Stromal cell of bone marrow (primary cell): ENCODE measurements around the gene STK32C.
"Not testable (repeated sequence)": the region's sequence is repeated elsewhere in the genome, so short reads cannot be mapped to it uniquely, and the experiment has no call there.

Experiments
- DNase-seq: peaks from one replicate; pipeline ENCODE4 v3.0.0-alpha.2; 2012; ENCODE audit warnings: low read depth

Gene STK32C

DNA sequence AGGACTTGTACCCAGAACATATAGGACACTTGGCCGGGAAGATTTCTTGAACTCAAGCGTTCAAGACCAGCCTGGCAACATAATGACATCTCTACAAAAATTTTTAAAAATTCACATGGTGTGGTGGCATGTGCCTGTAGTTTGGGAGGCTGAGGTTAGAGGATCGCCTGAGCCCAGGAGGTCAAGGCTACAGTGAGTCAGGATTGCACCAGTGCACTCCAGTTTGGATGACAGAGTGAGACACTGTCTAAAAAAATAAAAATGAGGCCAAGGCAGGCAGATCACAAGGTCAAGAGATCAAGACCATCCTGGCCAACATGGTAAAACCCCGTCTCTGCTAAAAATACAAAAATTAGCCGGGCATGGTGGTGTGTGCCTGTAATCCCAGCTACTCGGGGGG is 9.7 kb upstream of the STK32C start:
- not testable (repeated sequence) for DNase-seq

DNA sequence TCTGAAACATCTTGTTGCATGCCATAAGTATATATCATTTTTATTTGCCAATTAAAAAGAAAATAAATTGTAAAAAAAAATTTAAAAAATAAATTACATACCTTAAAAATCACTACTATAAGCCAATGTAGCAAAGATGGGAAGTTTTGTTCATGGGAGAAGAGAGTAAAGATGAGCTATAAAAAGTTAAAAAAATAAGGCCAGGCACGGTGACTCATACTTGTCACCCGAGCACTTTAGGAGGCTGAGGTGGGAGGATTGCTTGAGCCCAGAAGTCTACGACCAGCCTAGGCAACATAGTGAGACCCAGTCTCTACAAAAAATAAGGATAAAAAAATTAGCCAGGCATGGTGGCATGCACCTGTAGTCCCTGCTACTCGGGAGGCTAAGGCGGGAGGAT is 8.4 kb upstream of the STK32C start:
- no peak for DNase-seq

DNA sequence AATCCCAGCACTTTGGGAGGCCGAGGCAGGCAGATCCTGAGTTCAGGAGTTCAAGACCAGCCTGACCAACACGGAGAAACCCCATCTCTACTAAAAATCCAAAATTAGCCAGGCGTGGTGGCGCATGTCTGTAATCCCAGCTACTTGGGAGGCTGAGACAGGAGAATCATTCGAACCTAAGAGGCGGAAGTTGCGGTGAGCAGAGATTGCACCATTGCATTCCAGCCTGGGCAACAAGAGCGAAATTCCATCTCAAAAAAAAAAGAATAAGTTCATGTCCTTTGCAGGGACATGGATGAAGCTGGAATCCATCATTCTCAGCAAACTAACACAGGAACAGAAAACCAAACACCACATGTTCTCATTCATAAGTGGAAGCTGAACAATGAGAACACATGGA is 7.1 kb upstream of the STK32C start:
- DNase-seq, result not testable (repeated sequence)

DNA sequence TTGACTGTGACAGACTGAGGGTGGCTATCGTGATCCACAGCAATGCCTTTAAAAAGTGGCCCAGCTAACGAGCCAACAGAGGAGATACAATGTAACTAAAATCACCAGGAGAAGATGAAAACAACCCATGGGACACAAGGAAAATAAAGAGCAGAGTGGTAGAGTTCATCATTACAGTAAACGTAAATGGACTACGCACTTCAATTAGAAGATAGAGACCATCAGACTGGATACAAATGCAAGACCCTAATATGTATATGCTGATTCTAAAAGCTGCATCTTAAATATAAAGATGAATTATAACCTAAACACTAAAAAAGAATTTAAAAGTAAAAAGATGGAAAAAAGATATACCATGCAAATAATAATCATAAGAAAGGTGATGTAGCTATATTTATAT is 6.6 kb upstream of the STK32C start:
- no peak for DNase-seq

DNA sequence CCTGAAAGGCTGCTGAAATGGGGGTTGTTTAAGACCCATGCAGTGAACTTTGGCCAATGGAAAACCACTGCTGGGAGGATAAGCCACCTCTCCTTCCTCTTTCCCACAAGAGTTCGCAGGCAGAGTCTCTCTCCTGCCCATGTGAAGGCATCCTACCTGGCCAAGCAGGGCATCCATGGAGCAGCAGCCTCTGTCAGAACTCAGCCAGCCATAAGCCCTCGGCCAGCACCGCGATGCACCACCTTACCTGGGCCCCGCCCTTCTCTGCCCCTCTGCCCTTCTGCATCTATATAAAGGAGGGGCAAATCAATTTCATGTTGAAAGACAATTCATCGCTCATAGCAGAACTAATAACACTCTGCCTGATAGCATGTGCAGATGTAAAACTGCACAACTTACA is 6.1 kb upstream of the STK32C start:
- DNase-seq, result no peak

DNA sequence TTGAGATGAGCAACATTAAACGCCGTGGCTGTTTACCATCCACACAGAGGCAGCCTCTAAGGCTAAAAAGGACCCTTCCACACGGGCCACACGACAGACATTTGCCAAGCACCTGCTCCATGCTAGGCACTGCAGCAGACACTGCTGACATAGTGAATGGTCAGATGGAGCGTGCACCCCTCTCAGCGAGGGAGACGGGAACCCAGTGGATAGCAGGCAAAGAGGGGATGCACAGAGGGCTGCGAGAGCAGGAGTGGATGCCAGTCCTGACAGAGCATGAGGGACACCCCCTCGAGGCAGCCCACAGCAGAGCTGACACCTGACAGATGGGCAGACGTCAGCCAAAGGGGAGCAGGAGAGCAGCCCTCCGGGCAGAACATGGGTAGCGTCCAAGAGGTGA is 5.6 kb upstream of the STK32C start:
- DNase-seq, result no peak

DNA sequence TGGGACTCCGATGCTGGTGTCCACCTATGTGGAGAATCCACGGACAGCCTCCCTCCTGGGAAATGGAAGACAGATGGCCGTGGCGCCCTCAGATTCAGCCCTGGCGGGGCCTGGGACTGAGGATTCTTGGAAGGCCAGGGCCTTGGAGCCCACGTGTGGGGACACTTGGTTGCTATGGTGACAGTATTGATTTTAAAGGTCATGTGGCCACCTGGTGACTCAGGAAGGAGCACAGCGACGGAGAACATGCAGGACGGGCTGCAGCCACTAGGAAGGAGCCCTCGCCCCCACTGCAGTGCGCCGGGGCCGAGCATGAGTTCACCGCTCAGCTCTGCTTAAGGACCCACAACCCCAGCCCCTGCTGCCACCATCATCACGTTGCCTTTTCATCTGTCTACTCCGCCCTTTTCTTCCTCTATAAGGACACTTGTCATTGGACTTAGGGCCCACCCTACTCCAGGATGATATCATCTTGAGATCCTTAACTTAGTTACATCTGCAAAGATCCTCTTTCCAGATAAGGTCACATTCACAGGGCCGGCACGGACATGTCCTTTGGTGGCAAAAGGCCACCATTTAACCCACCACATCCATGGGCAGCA is 3.7 kb upstream of the STK32C start:
- DNase-seq, result no peak

DNA sequence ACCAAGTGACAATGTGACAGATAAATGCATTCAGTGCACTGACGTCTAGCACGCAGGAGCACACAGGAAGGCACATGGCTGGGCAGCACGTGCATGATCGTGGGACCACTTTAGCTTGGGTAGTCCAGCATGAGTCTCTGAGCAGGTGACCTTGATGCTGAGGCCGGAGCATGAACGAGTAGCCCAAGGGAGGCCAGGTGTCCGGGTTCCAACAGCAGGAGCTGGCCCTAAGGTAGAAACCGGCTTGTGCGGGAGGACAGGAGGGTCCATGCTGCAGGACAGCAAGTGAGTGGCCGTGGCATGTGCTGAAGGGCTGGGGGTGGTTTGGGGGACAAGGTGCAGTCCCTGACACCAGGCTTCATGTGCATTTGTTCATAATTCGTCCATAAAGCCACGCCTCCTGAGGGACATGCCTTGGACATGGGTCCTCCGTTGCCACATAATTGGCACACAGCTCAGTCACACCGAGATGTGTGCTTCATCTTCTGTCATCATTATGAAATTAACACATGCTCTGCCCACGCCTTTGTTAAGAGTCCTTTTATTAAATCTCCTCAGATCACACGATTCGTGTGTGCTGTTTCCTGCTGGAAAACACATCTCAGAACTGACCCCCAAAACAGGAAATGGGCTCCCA is 3.1 kb upstream of the STK32C start:
- no peak for DNase-seq

DNA sequence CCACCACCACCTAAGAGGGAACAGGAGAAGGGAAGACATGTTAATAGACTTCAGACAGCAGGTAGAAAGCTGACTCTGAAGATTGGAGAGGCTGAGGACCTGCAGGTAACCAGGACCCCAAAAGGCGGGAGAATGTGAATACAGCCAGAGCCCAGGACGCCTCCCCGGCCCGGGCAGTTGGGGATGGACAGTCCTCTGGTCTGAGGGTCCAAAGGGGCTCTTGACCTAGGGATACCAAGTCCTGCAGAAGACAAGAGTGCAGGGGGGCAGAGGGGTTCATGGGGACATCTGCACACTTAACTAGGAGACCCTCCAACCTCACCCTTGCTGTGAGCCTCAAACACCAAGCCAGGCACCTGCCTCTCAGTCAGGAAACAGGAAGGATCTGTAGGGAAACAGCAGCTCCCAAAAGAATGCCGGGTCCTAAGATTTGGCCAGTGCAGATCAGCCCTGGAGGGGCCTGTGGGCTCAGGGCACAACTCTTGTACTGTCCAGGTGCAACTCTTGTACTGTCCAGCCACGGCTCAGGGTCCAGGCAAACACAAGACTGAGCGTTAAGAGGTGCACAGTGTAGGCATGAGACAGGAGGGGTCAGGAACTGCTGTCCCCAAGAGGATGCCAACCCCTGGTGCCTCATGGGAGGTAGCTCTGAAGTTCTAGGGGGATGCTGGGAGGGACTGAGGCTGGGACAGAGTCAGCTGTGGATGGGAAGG is 2.3 kb upstream of the STK32C start:
- no peak for DNase-seq

DNA sequence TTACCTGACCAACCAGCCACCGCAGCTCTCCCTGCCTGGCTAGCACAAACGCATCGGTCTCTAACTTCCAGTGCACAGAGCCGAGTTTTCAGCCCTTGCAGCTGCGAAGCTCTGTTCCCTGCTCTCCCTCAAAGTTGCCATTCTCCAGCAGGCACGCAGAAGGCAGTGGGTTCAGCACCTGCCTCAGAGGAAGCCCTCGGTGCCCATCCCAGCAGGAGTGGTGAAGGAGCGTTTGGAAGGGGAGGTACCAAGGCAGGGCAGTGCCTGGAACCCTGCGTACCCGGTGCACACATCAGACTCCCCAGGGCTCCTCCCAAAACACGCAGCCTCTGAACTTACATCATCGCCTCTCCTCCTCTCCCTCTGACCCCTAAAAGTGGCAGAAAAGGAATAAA is 1.7 kb upstream of the STK32C start:
- DNase-seq, result no peak

DNA sequence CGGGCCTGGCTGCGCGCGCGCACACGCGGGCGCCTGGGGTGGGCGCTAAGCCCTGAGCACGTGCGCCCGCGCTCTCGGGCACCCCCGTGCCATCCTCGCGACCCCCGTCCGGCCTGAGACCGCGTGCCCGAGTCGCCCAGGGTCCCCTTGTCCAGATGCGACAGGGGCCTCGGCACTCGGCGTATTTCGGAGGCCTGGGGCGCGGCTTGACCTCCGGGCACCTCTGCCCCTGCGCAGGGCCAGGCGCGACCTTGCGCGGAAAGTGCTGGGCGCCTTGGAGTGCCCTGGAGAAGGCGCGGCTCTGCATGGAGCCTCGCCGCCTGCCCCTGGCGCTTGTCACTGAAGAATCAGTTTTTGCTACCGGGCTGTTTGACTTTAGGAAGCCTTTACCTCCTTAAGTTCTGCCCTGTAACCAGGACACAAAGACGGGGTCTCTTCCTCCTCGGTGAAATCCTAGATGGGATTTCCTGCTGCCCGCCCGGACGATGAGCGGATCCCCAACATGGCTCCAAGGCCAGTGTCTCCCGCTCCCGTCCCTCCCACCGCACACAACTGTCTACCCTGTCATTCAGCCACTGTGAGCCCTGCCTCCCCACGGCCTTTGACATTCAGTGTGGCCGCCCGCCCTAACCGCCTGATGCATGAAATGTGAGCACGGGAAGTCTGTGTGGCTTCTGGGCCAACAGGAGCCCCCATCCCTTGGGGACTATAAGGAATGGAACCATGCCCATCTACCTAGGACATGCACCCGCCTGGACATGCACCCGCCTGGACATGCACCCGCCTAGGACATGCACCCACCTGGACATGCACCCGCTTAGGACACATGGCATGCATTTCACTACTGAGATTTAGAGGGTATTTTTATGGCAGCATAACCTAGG is 1.1 kb upstream of the STK32C start:
- DNase-seq, result no peak

DNA sequence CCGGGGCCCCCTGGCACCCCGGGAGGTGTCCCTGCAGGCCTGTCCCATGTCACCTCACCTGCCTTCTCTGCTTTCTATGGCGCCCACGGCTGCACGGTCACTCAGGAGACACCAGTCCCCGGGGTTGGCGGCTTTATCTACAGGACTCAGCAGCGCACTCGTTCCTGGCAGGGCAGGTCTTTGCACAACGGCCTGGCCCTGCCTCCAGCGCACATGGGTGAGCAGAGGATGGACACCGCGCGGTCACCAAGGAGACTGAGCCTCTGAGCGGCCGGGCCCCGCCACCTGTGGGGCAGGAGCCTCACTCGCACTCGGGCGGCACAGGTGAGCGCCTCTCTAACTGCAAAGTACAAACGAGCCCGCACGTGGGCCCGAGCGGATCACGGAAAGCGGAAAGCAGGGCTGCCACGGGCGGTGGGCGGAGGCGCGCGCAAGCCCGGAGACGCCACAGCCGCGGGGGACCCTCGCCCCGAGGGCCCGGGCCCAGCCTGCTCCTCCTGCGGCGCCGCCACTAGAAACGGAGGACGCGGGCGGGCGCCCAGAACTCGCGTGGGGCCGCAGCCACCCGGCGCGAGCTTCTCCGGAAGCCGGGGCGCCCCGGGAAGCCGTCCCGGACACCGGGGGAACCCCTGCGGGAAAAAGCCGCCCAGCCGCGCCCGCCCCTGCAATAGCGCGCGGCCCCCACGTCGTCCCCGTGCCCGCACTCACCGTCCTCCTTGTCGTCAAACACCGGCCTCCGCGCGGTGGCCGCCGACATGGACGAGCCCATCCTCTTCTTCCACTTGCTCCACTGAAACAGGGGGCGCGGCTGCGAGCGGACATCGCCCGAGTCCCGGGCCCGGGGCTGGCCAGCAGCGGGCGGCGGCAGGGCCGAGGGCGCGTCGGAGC is 642 bp downstream of the STK32C start:
- no peak for DNase-seq

DNA sequence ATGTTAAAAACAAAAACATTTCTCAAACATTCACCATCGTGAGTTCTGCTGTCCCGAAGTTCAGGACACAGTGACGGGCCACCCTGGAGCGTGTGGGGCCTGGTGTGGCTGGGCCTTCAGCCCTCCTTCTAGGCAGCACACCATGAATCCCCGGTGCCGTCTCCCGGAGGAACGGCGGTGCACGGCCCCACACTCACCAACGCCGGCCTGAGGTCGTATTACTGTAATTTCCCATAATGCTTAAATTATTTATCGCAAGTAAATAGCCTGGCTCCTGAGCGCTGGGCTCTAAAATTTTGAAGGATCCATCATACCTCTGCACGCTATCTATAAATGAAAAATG is 1.4 kb downstream of the STK32C start:
- DNase-seq, result no peak

DNA sequence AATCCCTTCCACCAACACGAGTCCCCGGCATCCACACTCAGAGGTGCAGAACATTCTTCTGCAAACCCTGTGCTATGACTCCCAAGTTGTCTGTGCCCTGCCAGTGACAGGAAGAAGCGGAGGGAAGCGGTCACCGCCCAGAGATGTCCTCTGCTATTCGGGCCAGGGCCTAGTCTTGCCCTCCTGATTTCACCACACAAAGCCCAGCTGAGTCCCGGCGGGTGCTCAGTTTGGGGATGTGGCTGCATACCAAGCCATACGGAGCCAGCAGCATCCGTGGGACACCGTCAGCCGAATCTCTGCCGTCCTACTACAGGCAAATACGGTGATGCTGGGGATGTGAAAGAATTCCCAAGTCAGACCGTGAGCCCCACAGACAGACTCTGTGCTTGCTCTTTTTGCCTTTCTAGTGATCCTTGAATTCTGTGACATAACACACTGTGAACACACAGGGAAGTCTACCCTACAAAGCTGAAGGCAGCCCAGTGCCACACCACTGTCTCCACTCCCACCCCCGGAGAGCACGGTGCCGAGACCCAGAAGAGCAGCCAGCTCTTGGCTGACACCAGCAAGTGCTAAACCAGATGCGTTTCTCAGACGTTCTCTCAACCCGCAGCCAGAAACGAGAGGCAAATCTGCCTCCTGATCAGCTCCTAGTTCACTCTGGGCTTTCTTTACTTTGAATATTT is 2.0 kb downstream of the STK32C start:
- DNase-seq, result no peak

DNA sequence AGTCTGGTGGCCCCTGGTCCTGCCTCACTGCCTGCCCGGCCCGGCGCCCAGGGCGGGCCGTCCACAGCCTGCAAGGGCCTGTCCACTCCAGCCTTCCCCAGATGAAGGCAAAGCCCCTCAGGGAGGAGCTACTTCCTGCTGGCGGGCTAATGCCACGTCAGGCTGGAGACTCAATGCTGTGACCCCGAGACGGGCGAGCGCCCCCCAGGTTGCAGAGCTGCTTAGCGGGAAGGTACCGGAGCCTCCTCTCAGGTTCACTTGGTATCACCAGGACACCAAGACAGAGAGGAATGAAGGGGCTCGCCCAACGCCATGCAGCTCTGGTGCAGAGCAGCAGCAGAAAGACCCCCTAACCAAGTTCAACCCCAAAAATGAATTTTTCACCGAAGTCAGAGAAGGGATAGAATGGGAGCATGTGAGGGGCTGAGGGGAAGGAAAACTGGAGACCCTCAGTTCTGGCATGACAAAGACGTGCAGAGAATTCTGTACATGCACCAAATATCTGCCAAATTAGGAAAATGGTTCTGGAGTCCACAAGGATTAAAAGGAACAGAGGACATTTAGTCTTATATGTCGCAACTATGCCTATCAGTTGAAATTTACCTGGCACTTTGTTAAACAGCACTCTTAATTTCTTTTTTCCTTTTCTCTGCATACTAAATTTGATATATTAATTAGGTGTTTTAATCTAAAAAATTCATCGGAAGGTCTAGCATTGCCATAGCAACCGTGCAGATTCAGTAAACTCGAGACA is 2.8 kb downstream of the STK32C start:
- no peak for DNase-seq

DNA sequence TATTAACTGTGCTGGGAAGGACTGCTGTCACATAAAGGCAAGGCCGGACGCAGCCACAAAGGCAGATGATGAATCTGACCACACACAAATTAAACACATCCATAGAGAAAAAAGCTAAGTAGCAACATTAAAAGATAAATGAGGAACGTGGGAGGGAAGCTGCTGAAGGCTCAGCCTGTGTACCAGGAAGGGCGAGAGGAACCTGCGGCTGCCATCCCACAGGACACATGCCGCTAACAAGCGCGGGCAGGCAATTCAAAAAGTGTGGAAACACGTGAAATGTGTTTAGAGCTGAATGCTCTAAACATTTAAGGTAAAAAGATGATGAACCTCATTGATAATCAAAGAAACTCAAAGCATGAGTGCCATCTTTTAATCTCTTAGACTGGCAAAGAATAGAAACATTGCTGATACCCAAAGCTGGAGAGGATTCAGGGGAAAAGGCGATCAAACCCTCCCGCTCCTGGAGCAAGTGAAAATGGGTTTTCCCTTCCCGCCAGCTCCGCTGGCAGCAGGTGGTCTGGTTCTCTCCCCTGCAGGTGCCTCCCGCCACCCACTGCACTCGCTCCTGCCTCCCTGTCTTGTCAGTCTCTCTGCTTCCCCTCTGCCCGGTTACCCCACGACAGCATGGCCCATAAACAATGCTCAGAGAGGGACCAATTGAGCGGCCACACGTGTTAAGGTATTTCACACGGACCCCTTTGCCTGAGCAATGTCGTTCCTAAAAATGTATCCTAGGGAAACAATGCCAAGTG is 4.2 kb downstream of the STK32C start:
- DNase-seq, result no peak

DNA sequence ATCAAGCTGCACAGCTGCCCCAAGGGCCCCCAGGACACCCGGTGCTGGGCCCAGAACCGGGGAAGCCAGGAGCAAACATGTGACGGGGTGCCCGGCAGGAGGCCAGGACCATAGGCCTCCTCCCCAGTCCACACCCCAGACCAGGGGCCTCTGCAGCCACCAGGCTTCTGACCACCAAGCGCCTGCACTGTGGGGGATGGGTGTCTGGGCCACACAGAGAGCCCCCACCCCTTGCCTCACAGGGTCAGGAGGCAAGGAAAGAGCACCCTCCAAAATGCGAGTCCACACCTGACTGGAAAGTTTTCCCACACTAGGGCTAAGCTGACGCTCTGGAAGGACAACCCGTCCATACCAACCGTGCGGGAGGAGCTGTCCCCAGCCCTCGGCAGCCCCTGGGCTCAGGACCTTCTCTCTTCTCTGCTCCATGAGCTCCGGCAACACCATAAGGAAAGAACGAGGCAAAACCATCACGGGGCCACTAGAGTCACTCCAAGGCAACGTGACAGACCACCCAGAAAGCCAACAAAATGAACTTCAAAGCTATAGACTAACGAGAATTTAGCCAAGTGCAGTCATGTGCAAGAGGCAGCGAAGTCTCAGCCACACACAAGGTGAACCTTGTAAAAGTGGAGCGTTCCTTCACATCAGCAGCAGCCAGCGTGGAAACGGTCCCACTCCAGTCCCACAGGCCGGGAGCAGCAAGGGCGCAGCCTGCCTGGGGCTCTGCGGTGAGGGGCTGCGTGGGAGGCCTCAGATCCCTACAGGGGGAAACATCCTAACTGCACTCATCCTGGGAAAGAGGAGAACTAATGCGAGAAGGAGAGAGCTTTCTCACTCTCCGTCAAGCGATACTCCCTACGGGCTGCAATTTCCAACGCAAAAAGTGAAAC is 5.1 kb downstream of the STK32C start:
- no peak for DNase-seq
